HL-60 (cell line): ENCODE results near the gene REPS1.

Source experiments
- DNase-seq, 2 experiments: peaks; one replicate each; pipeline ENCODE4 v3.0.0-alpha.2; 2010 to 2020; ENCODE audit warnings: low read depth in 1 of 2, low spot score in 1 of 2
- H3K27ac ChIP-seq: fragments of 250-450 bp; sonication (Bioruptor Pico); replicated peaks from 2 replicates; pipeline ENCODE4 v1.5.1; 2020; ENCODE audit warnings: mild to moderate bottlenecking, moderate library complexity
- H3K27me3 ChIP-seq: fragments of 250-450 bp; sonication (Bioruptor Pico); 2 replicates; pipeline ENCODE4 v1.5.1; 2021; ENCODE audit warnings: mild to moderate bottlenecking, moderate library complexity; ENCODE audit not compliant: insufficient read depth, poor library complexity, severe bottlenecking
- H3K4me3 ChIP-seq: replicated peaks from 2 replicates; pipeline ENCODE4 v1.5.1; 2011; ENCODE audit warnings: mild to moderate bottlenecking, control low read depth, low read length; ENCODE audit not compliant: insufficient read depth
- GABPA ChIP-seq: IDR thresholded peaks from 2 replicates; pipeline ENCODE4 v1.6.1; 2012; ENCODE audit warnings: low read depth
- POLR2AphosphoS5 ChIP-seq: IDR thresholded peaks from 2 replicates; pipeline ENCODE4 v1.6.1; 2012; ENCODE audit warnings: low read depth
- SPI1 ChIP-seq: IDR thresholded peaks from 2 replicates; pipeline ENCODE4 v1.6.1; 2012; ENCODE audit warnings: low read depth, mild to moderate bottlenecking, borderline replicate concordance
- TF ChIP-seq, protein P1 (sequence below): IDR thresholded peaks from 2 replicates; pipeline ENCODE4 v1.6.1; 2012; ENCODE audit warnings: low read depth; ENCODE audit not compliant: insufficient replicate concordance
- TF ChIP-seq, protein P2 (sequence below): IDR thresholded peaks from one replicate; pipeline ENCODE4 v1.5.1; 2011; ENCODE audit warnings: low read length, control low read depth, inconsistent platforms; ENCODE audit not compliant: insufficient read depth

The REPS1 gene

DNA sequence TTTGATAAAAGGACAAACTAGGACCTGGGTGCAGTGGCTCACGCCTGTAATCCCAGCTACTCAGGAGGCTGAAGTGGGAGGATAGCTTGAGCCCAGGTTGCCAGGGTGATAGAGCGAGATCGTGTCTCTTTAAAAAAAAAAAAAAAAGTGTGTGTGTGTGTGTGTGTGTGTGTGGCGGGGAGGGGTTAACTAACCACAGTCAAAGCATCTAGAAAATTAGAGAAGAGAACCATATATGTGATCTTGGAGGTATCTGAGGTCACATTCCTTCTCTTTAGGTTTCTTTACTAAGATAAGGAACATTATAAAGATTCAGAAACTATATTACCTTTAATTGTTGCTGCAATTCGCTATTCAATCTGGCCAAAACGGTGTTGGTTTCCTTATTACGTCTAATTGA, 80.9 kb downstream of the REPS1 start:
- no peak overlapping the region for H3K4me3 ChIP-seq
- TF ChIP-seq GABPA = no peak
- TF ChIP-seq, protein P1, sequence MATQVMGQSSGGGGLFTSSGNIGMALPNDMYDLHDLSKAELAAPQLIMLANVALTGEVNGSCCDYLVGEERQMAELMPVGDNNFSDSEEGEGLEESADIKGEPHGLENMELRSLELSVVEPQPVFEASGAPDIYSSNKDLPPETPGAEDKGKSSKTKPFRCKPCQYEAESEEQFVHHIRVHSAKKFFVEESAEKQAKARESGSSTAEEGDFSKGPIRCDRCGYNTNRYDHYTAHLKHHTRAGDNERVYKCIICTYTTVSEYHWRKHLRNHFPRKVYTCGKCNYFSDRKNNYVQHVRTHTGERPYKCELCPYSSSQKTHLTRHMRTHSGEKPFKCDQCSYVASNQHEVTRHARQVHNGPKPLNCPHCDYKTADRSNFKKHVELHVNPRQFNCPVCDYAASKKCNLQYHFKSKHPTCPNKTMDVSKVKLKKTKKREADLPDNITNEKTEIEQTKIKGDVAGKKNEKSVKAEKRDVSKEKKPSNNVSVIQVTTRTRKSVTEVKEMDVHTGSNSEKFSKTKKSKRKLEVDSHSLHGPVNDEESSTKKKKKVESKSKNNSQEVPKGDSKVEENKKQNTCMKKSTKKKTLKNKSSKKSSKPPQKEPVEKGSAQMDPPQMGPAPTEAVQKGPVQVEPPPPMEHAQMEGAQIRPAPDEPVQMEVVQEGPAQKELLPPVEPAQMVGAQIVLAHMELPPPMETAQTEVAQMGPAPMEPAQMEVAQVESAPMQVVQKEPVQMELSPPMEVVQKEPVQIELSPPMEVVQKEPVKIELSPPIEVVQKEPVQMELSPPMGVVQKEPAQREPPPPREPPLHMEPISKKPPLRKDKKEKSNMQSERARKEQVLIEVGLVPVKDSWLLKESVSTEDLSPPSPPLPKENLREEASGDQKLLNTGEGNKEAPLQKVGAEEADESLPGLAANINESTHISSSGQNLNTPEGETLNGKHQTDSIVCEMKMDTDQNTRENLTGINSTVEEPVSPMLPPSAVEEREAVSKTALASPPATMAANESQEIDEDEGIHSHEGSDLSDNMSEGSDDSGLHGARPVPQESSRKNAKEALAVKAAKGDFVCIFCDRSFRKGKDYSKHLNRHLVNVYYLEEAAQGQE = no peak
- TF ChIP-seq SPI1 = no peak
- TF ChIP-seq, protein P2, sequence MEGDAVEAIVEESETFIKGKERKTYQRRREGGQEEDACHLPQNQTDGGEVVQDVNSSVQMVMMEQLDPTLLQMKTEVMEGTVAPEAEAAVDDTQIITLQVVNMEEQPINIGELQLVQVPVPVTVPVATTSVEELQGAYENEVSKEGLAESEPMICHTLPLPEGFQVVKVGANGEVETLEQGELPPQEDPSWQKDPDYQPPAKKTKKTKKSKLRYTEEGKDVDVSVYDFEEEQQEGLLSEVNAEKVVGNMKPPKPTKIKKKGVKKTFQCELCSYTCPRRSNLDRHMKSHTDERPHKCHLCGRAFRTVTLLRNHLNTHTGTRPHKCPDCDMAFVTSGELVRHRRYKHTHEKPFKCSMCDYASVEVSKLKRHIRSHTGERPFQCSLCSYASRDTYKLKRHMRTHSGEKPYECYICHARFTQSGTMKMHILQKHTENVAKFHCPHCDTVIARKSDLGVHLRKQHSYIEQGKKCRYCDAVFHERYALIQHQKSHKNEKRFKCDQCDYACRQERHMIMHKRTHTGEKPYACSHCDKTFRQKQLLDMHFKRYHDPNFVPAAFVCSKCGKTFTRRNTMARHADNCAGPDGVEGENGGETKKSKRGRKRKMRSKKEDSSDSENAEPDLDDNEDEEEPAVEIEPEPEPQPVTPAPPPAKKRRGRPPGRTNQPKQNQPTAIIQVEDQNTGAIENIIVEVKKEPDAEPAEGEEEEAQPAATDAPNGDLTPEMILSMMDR = no peak
- TF ChIP-seq POLR2AphosphoS5 = no peak
- DNase-seq = no peak
- no peaks in the 10 kb centered on the region for H3K27me3 ChIP-seq
- H3K27ac ChIP-seq = no peak overlapping the region

DNA sequence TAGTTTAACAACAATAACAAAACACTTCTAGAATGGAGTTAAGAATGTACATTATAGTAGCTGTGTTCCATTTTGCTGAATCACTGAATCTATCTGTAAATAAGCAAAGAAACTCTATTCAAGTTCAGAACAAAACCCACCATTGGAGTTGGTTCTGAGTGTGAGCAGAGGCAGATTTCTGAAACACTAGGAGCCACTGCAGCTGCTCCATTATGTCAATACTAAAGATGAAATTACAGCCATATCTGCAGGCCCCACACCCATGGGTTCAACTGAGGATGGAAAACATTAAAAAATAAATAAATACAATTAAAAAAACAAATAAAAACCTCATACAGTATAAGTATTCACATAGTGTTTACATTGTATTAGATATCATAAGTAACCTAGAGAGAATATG, 91.0 kb downstream of the REPS1 start:
- Histone ChIP-seq H3K27me3 (no peaks in the 10 kb centered on the region), H3K27ac (no peak overlapping the region), H3K4me3 (no peak overlapping the region)
- DNase-seq = no peak
- no peak for TF ChIP-seq GABPA
- TF ChIP-seq, protein P1 = no peak
- TF ChIP-seq POLR2AphosphoS5 = no peak
- no peak for TF ChIP-seq SPI1
- TF ChIP-seq, protein P2 = no peak

DNA sequence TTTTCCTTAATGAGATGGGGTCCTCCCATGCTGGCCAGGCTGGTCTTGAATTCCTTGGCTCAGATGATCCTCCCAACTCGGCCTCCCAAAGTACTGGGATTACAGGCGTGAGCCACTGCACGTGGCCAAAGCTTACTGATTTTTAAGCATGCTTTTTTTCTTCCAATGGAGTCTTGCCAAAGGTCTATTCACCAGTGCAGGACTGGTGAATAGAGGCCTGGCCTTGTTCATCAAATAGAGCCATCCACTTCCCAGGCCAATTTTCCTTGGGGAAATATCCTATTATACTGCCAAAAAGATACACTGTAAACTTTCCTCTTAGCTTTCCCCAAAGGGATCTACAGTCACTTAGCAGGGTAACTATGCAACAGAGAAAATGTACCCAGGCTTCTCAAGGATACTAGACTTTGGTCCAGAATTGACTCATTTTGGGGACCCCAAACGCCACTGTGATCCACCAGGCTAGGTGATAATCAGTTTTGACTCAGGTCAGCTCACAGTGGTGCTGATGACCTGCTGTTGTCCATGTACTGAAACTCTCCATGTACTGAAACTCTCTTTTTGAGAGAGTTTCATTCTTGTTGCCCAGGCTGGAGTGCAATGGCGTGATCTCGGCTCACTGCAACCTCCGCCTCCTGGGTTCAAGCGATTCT, 91.8 kb downstream of the REPS1 start:
- DNase-seq = no peak
- Histone ChIP-seq H3K4me3 (no peak overlapping the region), H3K27me3 (no peaks in the 10 kb centered on the region), H3K27ac (no peak overlapping the region)
- TF ChIP-seq, protein P2 = no peak
- TF ChIP-seq POLR2AphosphoS5 (no peak), SPI1 (no peak), GABPA (no peak)
- TF ChIP-seq, protein P1 = no peak
